NCI-H226 (cell line): ENCODE data around the gene SH3GL1.

Experiments
- DNase-seq: peaks from one replicate; pipeline ENCODE4 v3.0.0-alpha.2; 2015

SH3GL1 gene

DNA sequence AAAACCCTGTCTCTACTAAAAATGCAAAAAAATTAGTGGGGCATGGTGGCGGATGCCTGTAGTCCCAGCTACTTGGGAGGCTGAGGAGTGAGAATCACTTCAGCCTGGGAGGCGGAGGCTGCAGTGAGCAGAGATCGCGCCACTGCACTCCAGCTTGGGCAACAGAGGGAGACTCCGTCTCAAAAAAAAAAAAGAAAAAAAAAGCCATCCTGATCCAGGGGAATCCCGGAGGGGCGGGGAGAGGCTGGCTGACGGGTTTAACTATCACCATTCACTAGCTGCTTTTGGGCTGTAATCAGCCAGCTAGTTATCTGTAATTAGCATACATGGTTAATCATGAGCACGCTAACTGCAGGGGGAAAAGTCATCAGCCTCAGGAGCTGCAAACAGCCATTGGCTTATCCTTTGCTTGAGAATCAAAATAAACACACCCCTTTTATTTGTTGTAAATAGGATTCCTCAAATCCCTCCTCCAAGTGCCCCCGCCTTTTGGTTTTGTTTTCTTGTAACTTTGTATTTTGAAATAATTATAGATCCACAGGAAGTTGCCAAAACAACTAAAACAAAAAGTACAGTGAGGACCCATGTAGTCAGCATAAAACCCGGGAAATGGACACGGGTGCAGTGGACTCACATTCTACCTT, 86.4 kb downstream of the SH3GL1 start:
- DNase-seq, result no peak
